Measurements from ENCODE around the gene VSIG2. TPM values are rescaled to one million over a fixed set of nuclear protein-coding genes. Genes with fewer than 3 reads are reported as not detected.
A peak's percentile ranks its signal among the peaks of the same experiment; 100 is the strongest.

Gene VSIG2
- total RNA-seq, 2 donors from 2014 or later, result 1.1 to 6.3 TPM

DNA sequence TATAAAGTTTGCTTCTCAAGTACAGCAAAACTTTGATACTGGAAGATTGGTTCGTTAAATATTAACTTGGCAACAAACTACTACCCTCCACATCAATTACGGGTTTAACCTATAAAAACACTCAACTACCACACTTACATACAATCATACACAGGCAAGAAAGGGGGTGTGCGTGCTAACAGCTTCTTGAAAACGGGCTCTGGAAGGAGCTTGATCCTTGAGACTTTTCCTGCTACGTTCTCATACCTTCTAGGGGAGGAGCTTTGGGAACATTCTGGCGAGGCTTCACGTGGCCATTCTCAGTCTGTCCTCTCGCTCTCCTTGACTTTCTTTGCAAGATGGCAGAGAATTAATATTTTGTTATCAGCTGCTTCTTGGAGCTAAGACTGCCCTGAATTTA, 16.9 kb upstream of the VSIG2 start:
- no peaks in the 10 kb centered on the region for H3K9me3 ChIP-seq
- no peak overlapping the region for H3K27ac ChIP-seq
- H3K36me3 ChIP-seq, result peaks cover 34% of the 10 kb centered on the region
- H3K27me3 ChIP-seq, result no peaks in the 10 kb centered on the region
- TF ChIP-seq, protein P1, sequence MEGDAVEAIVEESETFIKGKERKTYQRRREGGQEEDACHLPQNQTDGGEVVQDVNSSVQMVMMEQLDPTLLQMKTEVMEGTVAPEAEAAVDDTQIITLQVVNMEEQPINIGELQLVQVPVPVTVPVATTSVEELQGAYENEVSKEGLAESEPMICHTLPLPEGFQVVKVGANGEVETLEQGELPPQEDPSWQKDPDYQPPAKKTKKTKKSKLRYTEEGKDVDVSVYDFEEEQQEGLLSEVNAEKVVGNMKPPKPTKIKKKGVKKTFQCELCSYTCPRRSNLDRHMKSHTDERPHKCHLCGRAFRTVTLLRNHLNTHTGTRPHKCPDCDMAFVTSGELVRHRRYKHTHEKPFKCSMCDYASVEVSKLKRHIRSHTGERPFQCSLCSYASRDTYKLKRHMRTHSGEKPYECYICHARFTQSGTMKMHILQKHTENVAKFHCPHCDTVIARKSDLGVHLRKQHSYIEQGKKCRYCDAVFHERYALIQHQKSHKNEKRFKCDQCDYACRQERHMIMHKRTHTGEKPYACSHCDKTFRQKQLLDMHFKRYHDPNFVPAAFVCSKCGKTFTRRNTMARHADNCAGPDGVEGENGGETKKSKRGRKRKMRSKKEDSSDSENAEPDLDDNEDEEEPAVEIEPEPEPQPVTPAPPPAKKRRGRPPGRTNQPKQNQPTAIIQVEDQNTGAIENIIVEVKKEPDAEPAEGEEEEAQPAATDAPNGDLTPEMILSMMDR (IDR thresholded peaks at IDR 0.05), result no peak
- DNase-seq (ENCODE audit: low spot score), result no peak
- no peaks in the 10 kb centered on the region for H3K4me1 ChIP-seq
- H3K4me3 ChIP-seq, result no peak overlapping the region

- Histone ChIP-seq H3K36me3 (peaks cover 17% of the 10 kb centered on the region), H3K4me3 (no peak overlapping the region), H3K9me3 (no peaks in the 10 kb centered on the region), H3K27me3 (peaks cover 0 to 10% of the 10 kb centered on the region in 2 donors), H3K4me1 (peaks cover 0 to 21% of the 10 kb centered on the region in 2 donors), H3K27ac (no peak overlapping the region)
- no peak for DNase-seq (ENCODE audit: low spot score)
- TF ChIP-seq, protein P1 (IDR thresholded peaks at IDR 0.05), result no peak
Observed at GRCh38 chr11:124766156-124766555, 14.1 kb upstream of the VSIG2 start.

GRCh38 chr11:124763156-124763947, 11.3 kb upstream of the VSIG2 start:
- H3K27ac ChIP-seq, result peak overlapping the region; percentile 87 to 88
- no peak for DNase-seq (ENCODE audit: low spot score)
- TF ChIP-seq, protein P1 (IDR thresholded peaks at IDR 0.05), result peak; percentile 74 to 77
- peaks cover 9 to 10% of the 10 kb centered on the region in 2 donors for H3K27me3 ChIP-seq
- H3K9me3 ChIP-seq, result no peaks in the 10 kb centered on the region
- peaks cover 0 to 42% of the 10 kb centered on the region in 2 donors for H3K4me1 ChIP-seq
- peaks cover 12% of the 10 kb centered on the region for H3K36me3 ChIP-seq
- peak overlapping the region; percentile 55 to 65 for H3K4me3 ChIP-seq

GRCh38 chr11:124762624-124763155, 10.6 kb upstream of the VSIG2 start:
- H3K4me3 ChIP-seq, result peak overlapping the region; percentile 55 to 65
- H3K36me3 ChIP-seq, result peaks cover 11% of the 10 kb centered on the region
- H3K27me3 ChIP-seq, result peaks cover 9 to 10% of the 10 kb centered on the region in 2 donors
- peak overlapping the region; percentile 87 to 88 for H3K27ac ChIP-seq
- no peak for DNase-seq (ENCODE audit: low spot score)
- TF ChIP-seq, protein P1 (IDR thresholded peaks at IDR 0.05), result no peak
- H3K4me1 ChIP-seq, result peaks cover 0 to 48% of the 10 kb centered on the region in 2 donors
- no peaks in the 10 kb centered on the region for H3K9me3 ChIP-seq

- H3K9me3 ChIP-seq, result no peaks in the 10 kb centered on the region
- TF ChIP-seq, protein P1 (IDR thresholded peaks at IDR 0.05), result no peak
- H3K4me3 ChIP-seq, result peak within 1 kb of the TSS; percentile 55 to 65
- H3K36me3 ChIP-seq, result peaks cover 5% of the 10 kb centered on the region
- peak within 1 kb of the TSS; percentile 87 to 88 for H3K27ac ChIP-seq
- H3K4me1 ChIP-seq, result peaks cover 0 to 52% of the 10 kb centered on the region in 2 donors
- peaks cover 9 to 10% of the 10 kb centered on the region in 2 donors for H3K27me3 ChIP-seq
- DNase-seq (ENCODE audit: low spot score), result no peak
Observed at GRCh38 chr11:124762105-124762623, 10.1 kb upstream of the VSIG2 start, which contains the start of gene ESAM. Gene ESAM, minus strand, starts transcription at chr11:124762290. Its CDS starts 136 bp downstream, at chr11:124762154.

Measured in right atrium auricular region (tissue), 2 donors.